Stimulated activated CD4-positive, alpha-beta T cell treated with anti-CD3 and anti-CD28 coated beads, Interleukin-2, amount 100 ng/mL, for 48 hours (primary cell): ENCODE measurements around the gene GGA1.
A peak's percentile ranks its signal among the peaks of the same experiment; 100 is the strongest.
"Not testable (repeated sequence)": the region's sequence is repeated elsewhere in the genome, so short reads cannot be mapped to it uniquely, and the experiment has no call there.

Source experiments
- DNase-seq, 2 donors: peaks; one replicate each; pipeline ENCODE4 v3.0.0-alpha.2; 2020

The GGA1 gene

DNA sequence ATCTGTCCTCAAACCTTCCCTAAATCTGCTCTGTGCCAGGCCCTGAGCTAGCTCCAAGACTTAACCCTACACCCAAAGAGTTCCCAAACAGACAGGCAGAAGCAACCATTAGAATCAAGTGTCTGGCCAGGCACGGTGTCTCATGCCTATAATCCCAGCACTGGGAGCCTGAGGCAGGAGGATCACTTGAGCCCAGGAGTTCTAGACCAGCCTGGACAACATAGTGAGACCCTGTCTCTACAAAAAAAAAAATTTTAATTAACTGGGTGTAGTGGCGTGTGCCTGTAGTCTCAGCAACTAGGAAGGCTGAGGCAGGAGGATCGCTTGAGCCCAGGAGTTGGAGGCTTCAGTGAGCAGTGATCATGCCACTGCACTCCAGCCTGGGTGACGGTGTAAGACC lies 47.9 kb downstream of the GGA1 start:
- not testable (repeated sequence) for DNase-seq

DNA sequence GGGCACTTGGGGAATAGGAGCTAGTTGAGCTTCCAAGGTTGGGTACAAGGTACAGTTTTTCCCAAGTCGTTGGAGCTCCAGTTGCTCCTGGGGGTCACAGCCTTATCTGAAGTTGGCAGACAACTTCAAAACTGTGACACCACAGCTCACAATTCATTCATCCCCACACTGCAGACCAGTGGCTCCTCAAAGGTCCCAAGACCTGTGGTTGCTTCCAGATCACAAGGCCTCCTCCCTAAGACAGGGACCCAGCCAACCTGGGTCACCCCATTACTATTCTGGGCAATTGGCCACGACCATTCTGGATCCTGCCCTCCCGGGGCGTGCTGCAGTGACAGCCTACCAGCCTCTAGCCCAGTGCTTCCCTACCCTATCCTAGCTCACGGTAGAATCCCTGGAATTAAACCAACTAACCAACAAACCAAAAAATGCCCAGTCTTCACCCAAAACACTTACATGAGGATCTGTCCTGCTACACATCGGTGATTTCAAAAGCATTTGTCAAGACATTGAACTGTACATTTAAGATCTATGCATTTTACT lies 49.0 kb downstream of the GGA1 start:
- DNase-seq: no peak

DNA sequence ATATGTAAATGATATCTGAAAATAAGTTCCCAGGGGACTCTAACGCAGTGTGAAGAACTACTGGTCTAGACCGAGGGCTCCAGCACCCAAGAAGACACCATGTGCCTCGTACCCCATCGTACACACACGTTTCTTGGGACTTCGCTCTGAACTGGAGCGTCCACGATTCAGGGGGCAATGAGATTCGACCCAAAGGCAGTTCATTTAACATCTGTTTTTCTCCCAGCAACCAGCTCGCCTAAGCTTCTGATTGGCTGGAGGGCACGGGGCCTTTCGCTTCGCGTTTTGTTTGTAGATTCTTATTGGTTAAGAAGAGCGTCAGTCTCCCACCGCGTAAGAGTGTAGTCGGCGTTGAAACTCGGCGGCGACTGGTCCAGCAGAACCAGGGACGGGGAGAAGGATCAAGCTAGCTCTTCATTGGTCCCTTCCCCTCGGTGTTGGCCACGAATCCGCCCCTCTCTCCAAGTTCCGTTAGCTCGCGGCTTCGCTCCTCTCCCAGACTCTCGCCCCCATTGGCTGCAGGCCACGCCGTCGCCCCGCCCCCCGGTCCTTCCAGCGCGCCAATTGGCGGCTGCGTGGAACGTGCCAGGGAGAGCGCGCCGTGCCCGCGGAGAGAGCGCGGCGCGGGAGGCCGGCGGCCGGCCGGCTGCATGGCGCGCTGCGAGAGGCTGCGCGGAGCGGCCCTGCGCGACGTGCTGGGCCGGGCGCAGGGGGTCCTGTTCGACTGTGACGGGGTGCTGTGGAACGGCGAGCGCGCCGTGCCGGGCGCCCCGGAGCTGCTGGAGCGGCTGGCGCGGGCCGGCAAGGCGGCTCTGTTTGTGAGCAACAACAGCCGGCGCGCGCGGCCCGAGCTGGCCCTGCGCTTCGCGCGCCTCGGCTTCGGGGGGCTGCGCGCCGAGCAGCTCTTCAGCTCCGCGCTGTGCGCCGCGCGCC lies 49.8 kb downstream of the GGA1 start, which contains the start of gene PDXP:
Gene PDXP, plus strand, starts transcription at position 591 of the 933 bp plus-strand sequence. Its CDS starts 60 bp downstream, at position 651.
- peak; percentile 98 for DNase-seq

DNA sequence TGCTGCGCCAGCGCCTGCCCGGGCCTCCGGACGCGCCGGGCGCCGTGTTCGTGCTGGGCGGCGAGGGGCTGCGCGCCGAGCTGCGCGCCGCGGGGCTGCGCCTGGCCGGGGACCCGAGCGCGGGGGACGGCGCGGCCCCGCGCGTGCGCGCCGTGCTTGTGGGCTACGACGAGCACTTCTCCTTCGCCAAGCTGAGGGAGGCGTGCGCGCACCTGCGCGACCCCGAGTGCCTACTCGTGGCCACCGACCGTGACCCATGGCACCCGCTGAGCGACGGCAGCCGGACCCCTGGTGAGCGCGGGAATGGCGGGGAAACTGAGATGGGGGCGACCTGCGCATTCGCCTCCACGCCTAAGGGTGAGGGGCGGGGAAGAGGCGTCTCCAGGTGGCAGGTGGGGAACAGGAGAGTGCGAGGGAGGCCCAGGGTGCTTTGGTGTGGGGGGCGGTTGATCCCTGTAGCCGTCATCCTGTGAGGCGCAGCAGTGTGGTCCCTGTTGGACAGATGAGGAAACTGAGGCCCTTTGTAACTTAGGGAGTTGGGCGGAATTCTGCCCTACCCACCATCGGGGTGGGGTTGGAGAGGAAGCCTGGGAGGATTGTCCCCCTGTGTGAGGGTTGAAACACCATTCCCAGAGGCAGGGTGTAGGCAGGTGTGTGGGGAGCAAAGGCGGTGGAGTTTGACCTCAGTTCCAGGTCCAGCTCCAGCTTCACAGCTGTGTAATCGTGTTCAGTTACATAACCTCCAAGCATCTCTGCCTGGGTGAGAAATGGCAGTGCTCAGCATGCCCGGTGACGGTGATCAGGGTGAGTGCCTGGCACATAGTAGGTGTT lies 50.6 kb downstream of the GGA1 start:
- no peak for DNase-seq

DNA sequence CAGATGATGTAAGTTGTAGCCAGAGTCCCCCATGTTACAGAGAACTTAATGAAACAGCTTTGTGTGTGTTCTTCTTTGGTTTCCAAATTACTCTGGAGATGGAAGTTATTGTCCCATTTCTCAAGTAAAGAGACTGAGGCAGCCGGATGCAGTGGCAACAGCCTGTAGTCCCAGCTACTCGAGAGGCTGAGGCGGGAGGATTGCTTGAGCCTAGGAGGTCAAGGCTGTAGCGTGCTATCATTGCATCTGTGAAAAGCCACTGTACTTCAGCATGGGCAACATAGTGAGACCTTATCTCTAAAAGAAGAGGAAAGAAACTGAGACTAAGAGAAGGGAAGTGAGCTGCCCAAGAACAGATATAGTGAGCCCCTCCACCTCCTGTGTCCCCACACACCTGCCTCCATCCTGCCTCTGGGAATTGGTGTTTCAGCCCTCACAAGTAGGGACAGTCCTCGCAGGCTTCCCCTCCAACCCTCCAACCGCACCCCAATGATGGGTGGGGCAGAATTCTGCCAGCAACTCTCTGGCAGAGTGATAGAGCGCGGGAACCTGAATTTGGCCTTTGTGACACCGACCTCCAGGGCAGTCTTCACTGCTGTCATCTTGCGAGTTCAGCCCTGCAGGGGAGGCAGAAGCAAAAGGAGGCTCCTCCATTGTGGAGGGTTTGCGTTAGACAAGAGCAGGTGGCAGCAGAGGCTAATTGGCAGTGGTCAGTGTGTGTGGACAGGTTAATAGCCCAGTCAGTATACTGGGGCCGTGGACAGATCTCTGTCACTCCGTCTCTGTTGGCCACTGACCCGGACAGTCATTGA lies 51.5 kb downstream of the GGA1 start:
- no peak for DNase-seq

DNA sequence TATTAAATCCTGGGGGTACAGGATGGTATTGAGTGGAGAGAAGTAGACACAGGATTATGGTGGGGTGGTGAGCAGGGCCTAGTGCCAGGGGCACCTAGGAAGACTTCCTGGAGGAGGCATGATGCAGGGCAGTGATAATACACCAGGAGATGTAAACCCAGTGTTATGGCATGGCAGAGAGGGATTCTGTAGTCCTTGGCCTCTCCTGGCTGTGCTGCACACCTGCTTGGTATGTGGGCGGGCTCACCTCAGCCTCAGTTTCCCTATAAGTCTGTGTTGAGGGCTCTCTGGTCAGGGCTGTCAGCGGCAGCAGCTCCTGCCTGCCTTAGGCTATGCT lies 52.0 kb downstream of the GGA1 start:
- no peak for DNase-seq

DNA sequence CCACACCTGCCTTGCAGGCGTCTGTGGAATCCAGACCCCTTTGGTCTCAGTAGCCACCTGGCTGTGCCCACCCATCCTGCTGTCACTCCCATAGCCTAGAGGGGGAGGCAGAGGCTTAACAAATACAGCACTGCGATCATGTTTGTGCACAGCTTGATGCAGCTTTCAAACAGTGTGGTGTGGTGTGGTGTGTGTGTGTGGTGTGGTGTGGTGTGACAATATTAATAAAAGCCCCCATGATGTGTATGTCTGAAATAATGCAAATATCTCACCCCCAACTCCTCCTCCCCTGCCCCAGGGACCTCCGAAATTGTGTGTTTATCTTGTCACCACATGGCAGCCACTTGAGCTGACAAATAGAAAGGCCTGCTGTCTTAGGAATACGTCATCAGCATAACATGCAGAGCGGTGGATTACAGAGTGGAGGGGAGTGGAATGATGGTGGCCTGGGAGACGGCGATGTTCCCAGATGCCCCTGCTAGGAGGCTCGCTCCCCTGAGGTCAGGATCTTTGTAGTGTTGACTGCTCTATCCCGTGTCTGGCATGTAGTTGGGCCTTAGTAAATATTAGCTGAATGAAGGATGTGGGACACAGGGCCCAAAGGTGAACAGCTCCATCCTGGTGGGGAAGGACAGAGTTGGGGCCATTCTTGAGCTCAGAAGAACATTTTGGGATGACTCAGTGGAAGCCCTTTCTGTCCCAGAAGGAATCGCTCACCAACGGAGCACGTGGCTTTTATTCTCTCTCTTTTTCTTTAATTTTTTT lies 52.7 kb downstream of the GGA1 start:
- DNase-seq: no peak

DNA sequence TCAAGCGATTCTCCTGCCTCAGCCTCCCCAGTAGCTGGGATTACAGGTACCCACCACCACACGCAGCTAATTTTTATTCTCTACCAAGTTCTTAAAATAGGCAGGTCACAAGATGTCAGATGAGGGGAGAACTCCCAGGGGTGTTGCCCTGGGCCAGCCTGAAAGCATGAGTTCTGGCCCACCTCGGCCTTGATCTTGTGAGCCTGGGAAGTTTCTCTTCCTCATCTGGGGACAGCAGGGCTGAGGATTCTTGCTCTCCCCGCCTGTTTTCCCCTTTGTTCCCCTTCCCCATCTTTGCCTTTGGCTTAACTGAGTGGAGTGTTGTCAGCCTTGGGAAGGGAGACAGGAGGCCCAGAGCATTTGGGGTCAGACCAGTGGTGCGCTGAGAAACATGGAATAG lies 53.4 kb downstream of the GGA1 start:
- no peak for DNase-seq

DNA sequence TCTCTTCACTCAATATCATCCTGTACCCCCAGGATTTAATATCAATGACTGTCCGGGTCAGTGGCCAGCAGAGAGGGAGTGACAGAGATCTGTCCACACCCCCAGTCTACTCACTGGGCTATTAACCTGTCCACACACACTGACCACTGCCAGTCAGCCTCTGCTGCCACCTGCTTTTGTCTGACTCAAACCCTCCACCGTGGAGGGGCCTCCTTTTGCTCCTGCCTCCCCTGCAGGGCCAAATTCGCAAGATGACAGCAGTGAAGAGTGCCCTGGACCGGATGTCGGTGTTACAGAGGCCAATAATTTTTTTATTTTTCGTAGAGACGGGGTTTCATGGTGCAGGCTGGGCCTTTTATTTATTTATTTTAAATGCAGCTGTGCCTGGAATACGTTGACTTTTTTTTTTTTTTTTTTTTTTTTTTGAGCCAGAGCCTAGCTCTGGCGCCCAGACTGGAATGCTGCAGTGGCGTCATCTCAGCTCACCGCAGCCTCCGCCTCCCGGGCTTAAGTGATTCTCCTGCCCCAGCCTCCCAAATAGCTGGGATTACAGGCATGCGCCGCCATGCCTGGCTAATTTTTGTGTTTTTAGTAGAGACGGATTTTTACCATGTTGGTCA lies 55.0 kb downstream of the GGA1 start:
- no peak for DNase-seq

DNA sequence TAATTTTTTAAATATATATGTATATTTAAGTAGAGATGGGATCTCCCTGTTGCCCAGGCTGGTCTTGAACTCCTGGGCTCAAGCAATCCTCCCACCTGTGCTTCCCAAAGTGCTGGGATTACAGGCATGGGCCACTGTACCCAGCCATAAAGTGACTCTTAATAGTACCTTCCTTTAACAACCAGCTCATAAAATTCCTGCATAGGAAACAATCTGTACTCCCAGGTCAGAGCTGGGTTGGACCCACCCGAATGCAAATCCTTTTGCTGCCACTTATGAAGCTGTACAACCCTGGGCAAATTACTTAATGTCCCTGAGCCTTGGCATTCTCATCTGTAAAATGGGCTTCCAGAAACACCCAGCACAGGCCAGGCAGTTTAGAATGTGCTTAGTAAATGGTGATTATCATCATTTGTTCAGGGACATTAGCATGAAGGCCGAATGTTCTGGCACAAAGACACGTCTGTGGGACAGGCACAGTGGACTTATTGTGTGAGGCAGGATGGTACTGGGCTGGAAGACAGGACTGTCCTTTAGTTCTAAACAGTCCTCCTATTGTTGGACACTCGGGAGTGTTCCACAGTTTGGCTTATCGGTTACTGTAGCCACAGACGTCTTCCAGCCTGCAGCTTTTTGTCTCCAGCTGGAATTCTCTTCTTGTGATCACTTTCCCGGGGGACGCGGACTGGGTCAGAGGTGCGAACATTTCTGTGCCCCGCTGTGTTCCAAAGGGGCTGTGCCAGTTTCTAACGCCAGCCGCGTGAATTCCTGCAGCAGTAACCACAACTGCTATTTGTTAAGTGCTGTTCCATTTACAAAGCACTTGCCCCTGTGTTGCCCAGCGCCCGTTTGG lies 55.8 kb downstream of the GGA1 start:
- DNase-seq: no peak

DNA sequence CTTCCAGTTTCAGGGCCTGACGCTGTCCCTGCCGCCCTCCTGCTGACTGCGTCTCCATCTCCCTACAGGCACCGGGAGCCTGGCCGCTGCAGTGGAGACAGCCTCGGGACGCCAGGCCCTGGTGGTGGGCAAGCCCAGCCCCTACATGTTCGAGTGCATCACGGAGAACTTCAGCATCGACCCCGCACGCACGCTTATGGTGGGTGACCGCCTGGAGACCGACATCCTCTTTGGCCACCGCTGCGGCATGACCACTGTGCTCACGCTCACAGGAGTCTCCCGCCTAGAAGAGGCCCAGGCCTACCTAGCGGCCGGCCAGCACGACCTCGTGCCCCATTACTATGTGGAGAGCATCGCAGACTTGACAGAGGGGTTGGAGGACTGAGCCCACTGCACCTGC lies 56.9 kb downstream of the GGA1 start:
- DNase-seq: no peak

DNA sequence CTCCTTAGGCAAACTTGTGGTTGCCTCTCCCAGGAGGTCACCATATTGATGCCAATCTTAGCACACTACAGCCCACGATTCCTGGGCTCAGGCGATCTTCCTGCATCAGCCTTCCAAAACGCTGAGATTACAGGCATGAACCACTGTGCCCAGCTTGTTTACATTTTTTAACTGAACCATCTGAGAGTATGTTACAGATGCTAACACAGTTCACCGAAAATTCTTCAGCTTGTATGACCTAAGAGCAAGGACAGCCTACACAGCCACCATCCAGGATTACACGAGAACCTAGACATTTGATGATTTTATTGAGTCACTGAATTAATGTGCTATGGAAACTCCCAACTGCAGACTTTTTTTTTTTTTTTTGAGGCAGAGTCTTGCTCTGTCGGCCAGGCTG lies 61.0 kb downstream of the GGA1 start:
- no peak for DNase-seq

DNA sequence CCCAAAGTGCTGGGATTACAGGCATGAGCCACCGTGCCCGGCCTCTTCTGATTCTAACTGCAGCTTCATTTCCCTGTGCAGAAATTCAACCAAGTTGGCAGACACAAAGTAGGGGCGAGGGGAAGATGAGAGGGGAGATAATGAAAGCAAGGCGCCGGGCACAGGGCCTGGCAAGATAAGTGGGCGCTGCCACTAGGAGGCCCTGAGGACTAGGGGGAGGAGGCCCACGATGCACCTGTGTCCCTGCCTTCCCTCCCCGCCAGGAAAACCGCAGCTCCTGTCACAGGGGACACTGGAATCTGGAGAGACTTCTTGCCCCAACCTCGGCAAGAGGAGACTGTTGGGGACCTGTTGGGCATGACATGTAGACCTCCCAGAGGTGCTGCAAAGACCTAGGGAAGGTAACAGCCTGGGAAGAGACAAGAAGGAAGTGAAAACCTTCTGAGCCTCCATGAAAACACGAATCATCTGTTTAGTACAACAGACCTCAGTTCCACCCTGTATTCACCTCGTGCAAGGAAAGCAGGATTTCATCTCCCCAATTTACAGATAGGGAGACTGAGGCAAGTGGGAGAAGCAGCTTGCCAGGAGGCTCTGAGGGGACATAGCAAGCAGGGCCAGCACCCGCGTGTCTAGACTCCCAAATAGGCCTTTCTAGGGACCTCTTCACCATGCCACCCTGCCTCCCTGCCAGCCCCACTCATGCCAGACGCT lies 63.7 kb downstream of the GGA1 start:
- DNase-seq: no peak

DNA sequence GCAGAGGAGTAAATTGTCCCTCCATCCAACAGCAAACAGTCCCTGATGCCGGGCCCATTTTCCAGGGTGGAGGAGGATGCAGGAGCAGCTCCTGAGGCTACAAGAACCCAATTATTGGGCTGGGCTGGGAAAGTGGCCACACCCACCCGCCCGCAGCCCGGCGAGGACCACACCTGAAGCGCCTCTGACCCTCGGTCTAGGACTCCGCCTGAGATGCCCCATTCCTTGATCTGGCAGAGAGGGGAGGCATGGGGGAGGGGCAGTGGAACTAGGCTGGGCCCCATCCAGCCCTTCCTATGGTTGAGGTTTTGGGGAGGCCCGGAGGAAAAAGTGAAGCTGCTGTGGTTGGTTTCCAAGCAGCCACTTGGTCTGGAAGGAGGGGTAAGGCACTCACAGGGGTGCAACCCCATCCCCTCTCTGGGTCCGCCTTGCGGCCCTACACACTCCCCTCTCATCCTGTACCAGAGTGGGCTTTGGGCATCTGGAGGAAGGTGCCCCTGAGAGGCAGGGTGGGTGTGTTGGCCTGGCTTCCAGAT lies 64.4 kb downstream of the GGA1 start:
- no peak for DNase-seq

DNA sequence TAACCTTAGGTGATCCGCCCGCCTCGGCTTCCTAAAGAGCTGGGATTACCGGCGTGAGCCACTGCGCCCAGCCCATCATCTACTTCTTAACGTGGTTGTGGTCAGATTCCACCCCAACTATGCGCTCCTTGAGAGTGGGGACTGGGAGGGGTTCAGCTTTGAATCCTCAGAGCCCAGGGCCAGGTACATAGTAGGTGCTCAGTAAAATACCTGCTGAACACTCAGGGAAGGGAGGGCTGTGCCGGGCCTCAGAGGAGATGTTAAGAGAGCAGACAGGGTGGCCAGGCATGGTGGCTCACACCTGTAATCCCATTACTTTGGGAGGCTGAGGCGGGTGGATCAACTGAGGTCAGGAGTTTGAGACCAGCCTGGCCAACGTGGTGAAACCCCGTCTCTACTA lies 65.6 kb downstream of the GGA1 start:
- DNase-seq: no peak

DNA sequence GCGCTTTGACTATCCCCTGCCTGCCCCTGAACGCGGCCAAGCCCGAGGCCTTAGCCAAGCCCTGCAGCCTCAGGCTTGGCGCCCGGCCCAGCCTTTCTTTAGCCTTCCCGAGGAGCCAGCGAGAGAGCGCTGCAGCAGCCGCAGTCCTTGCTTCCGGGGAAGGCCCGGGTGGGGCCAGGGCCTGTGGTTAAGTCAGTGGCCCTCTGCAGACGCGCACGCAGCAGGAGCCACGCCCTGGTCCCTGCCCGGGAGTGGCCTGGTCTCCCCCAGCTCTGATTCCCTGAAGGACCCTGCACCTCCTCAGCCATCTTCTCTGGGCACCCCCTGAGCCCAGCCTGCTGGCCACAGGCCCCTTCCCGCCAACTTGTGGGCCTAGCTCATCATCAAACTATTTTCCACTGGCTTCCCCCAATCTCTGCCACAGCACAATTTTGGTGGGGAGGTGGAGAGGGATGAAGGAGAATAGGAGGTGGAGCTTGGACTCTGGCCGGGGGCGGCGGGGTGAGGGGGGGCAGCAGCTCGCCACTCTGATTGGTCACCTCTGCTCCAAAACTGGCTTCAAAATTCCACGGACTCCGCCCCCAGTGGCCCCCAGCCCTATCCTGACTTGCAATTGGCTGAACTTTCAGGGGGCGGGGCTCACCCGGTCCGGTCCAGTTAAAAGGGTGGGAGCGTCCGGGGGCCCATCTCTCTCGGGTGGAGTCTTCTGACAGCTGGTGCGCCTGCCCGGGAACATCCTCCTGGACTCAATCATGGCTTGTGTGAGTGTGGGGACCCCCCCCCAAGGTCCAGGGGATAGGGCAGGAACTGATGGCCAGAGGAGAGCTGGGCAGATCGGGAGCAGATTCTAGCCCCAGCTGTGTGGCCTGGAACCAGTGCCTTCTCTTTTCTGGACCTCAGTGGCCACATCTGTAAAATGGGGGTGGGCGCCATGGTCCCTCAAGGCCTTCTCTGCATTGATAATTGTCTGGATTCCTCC lies 66.6 kb downstream of the GGA1 start, which contains the start of gene LGALS1:
Gene LGALS1, plus strand, starts transcription at position 686 of the 979 bp plus-strand sequence. Its CDS starts 67 bp downstream, at position 753.
- DNase-seq: peak; percentile 58 to 60

DNA sequence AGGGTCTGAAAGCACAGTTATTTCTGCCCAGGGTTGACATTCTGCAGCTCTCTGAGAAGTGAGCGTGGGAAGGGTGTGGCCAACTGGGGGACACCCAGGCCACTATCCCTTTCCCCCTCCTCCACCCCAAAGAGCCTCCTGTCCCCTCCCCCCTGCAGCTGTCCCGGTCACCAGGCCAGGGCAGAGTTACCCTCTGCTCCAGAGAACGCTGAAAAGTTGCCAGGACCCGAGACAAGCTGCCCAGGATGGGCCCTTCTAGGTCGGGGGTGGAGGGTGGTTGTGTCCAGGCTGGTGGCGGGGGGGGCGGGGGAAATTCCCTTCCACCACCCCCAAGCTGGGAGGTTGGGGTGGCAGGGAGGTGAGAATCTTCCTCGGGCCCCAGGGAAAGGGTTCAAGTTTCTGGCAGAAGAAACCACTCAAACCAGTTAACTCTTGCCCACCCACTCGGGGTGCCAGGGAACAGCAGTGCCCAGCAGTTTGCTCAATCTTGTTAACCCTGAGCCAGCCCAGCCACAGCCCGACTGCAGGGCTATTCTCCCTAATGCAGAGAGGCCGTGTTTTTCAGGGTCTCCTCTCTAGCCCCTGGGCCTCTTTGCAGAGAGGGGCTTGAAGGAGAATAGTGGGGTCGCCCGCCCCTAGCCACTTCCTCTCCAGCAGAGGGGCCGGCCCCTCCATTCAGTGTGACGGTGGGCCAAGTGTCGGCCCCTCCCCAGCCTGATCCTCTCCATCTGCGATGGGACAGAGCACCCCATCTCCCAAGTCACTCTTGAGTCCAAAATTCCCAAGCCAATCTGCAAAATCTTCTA lies 67.5 kb downstream of the GGA1 start:
- no peak for DNase-seq
